ENCODE measurements around the gene ANKAR.
"Not testable (repeated sequence)": the region's sequence is repeated elsewhere in the genome, so short reads cannot be mapped to it uniquely, and the experiment has no call there.

The ANKAR gene

GRCh38 chr2:189658306-189659212 is 15.9 kb upstream of the ANKAR start:
- DNase-seq = no peak

- no peak for DNase-seq
These were observed 14.7 kb upstream of the ANKAR start for GRCh38 chr2:189659734-189660133.

GRCh38 chr2:189660803-189661147 is 13.7 kb upstream of the ANKAR start:
- no peak for DNase-seq

- peak; percentile 99 for DNase-seq
These were observed 13.1 kb upstream of the ANKAR start, which contains the start of gene ASNSD1 for GRCh38 chr2:189661148-189661956. Gene ASNSD1, plus strand, starts transcription at chr2:189661459. Its CDS starts 4,674 bp downstream, at chr2:189666133.

- no peak for DNase-seq
These were observed 12.5 kb upstream of the ANKAR start for GRCh38 chr2:189661957-189662321.

- no peak for DNase-seq
These were observed 11.7 kb upstream of the ANKAR start for GRCh38 chr2:189662669-189663226.

- not testable (repeated sequence) for DNase-seq
These were observed 11.2 kb upstream of the ANKAR start for GRCh38 chr2:189663319-189663718.

GRCh38 chr2:189669913-189670312 is 4.6 kb upstream of the ANKAR start:
- no peak for DNase-seq

- no peak for DNase-seq
These were observed 653 bp upstream of the ANKAR start for GRCh38 chr2:189673661-189674373.

GRCh38 chr2:189676471-189676870 is 2.0 kb downstream of the ANKAR start:
- DNase-seq = no peak

- DNase-seq = no peak
These were observed 4.8 kb downstream of the ANKAR start for GRCh38 chr2:189679226-189679625.

- DNase-seq = no peak
These were observed 6.7 kb downstream of the ANKAR start for GRCh38 chr2:189681203-189681602.

GRCh38 chr2:189681903-189682302 is 7.4 kb downstream of the ANKAR start:
- no peak for DNase-seq

GRCh38 chr2:189683348-189683747 is 8.9 kb downstream of the ANKAR start:
- DNase-seq = no peak

GRCh38 chr2:189684811-189685210 is 10.3 kb downstream of the ANKAR start:
- DNase-seq = no peak

GRCh38 chr2:189685540-189686229 is 11.2 kb downstream of the ANKAR start:
- no peak for DNase-seq

GRCh38 chr2:189687796-189688195 is 13.3 kb downstream of the ANKAR start:
- DNase-seq = not testable (repeated sequence)

GRCh38 chr2:189696223-189696622 is 21.8 kb downstream of the ANKAR start:
- DNase-seq = no peak

GRCh38 chr2:189698020-189698887 is 23.8 kb downstream of the ANKAR start:
- DNase-seq = peak; percentile 6

- DNase-seq = no peak
These were observed 26.2 kb downstream of the ANKAR start for GRCh38 chr2:189700681-189701080.

GRCh38 chr2:189702071-189702470 is 27.6 kb downstream of the ANKAR start:
- DNase-seq = no peak

Measured in effector CD8-positive, alpha-beta T cell (primary cell).